ENCODE results near the gene CTNNA3. TPM values are rescaled to one million over a fixed set of nuclear protein-coding genes. Genes with fewer than 3 reads are reported as not detected.

The CTNNA3 gene
- total and polyA plus RNA-seq, 3 donors from 2014 or later: 17.8 to 19.4 (median 18.3) TPM

- no peaks in the 10 kb centered on the region for H3K27me3 ChIP-seq
- no peak overlapping the region for H3K27ac ChIP-seq
- intact Hi-C loops (cut with DNase I; ENCODE audit: low total_unique reads): no loop called here
- H3K4me1 ChIP-seq: peaks cover 7% of the 10 kb centered on the region
- H3K9me3 ChIP-seq: no peaks in the 10 kb centered on the region
- TF ChIP-seq, protein P1, sequence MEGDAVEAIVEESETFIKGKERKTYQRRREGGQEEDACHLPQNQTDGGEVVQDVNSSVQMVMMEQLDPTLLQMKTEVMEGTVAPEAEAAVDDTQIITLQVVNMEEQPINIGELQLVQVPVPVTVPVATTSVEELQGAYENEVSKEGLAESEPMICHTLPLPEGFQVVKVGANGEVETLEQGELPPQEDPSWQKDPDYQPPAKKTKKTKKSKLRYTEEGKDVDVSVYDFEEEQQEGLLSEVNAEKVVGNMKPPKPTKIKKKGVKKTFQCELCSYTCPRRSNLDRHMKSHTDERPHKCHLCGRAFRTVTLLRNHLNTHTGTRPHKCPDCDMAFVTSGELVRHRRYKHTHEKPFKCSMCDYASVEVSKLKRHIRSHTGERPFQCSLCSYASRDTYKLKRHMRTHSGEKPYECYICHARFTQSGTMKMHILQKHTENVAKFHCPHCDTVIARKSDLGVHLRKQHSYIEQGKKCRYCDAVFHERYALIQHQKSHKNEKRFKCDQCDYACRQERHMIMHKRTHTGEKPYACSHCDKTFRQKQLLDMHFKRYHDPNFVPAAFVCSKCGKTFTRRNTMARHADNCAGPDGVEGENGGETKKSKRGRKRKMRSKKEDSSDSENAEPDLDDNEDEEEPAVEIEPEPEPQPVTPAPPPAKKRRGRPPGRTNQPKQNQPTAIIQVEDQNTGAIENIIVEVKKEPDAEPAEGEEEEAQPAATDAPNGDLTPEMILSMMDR (IDR thresholded peaks at IDR 0.05): no peak
- TF ChIP-seq POLR2A (IDR thresholded peaks at IDR 0.05): no peak
- no peak overlapping the region for H3K4me3 ChIP-seq
- 49 to 71% methylated on average over 2 of the region's 2 CpGs for WGBS, 2 donors
- H3K36me3 ChIP-seq (ENCODE audit: low read depth, missing control alignments): no peaks in the 10 kb centered on the region
- DNase-seq: no peak
Observed at GRCh38 chr10:67095531-67095930, 600.5 kb downstream of the CTNNA3 start.

GRCh38 chr10:67088036-67088435 lies 608.0 kb downstream of the CTNNA3 start:
- DNase-seq: no peak
- WGBS, 2 donors: 59 to 71% methylated on average over 1 of the region's 1 CpG
- Histone ChIP-seq H3K27ac (no peak overlapping the region), H3K27me3 (no peaks in the 10 kb centered on the region), H3K4me3 (no peak overlapping the region), H3K9me3 (no peaks in the 10 kb centered on the region), H3K4me1 (no peaks in the 10 kb centered on the region), H3K36me3 (ENCODE audit: low read depth, missing control alignments) (no peaks in the 10 kb centered on the region)
- intact Hi-C loops (cut with DNase I; ENCODE audit: low total_unique reads): no loop called here
- TF ChIP-seq, protein P1 (IDR thresholded peaks at IDR 0.05): no peak
- no peak for TF ChIP-seq POLR2A (IDR thresholded peaks at IDR 0.05)

GRCh38 chr10:67087135-67087425 lies 608.9 kb downstream of the CTNNA3 start:
- Histone ChIP-seq H3K36me3 (ENCODE audit: low read depth, missing control alignments) (no peaks in the 10 kb centered on the region), H3K27me3 (no peaks in the 10 kb centered on the region), H3K27ac (no peak overlapping the region), H3K4me1 (no peaks in the 10 kb centered on the region), H3K4me3 (no peak overlapping the region), H3K9me3 (no peaks in the 10 kb centered on the region)
- DNase-seq: no peak
- intact Hi-C loops (cut with DNase I; ENCODE audit: low total_unique reads): no loop called here
- no peak for TF ChIP-seq POLR2A (IDR thresholded peaks at IDR 0.05)
- TF ChIP-seq, protein P1 (IDR thresholded peaks at IDR 0.05): no peak

GRCh38 chr10:67086327-67087134 lies 609.5 kb downstream of the CTNNA3 start:
- no peak for TF ChIP-seq POLR2A (IDR thresholded peaks at IDR 0.05)
- Histone ChIP-seq H3K9me3 (no peaks in the 10 kb centered on the region), H3K27me3 (no peaks in the 10 kb centered on the region), H3K27ac (no peak overlapping the region), H3K4me3 (no peak overlapping the region), H3K4me1 (no peaks in the 10 kb centered on the region), H3K36me3 (ENCODE audit: low read depth, missing control alignments) (no peaks in the 10 kb centered on the region)
- intact Hi-C loops (cut with DNase I; ENCODE audit: low total_unique reads): no loop called here
- 28 to 33% methylated on average over 2 of the region's 2 CpGs for WGBS, 2 donors
- DNase-seq: no peak

DNA sequence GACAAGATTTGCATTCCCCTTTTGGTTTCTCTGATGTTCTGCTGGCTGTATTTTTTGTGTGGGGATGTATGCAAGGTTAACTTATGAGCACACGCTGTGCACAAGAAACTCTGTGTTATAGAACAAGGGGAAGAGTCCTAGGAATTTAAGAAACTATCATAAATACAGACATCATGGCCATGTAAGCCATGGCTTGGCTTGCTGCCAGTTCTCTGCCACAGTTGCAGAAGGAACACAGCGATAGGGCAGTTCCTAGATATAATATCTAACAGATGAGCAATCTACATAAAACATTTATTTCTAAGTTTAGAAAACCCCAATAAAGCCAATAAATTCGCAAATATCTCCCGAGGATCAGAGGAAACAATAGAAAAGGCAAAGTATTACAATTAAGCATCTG lies 616.9 kb downstream of the CTNNA3 start:
- intact Hi-C loops (cut with DNase I; ENCODE audit: low total_unique reads): no loop called here

GRCh38 chr10:67077376-67077775 lies 618.6 kb downstream of the CTNNA3 start:
- no peaks in the 10 kb centered on the region for H3K9me3 ChIP-seq

More for the DNA sequence above, 616.9 kb downstream of the CTNNA3 start:
- H3K4me3 ChIP-seq: no peak overlapping the region
- peaks cover 6% of the 10 kb centered on the region for H3K4me1 ChIP-seq
- 56 to 57% methylated on average over 4 of the region's 4 CpGs for WGBS, 2 donors
- H3K27me3 ChIP-seq: no peaks in the 10 kb centered on the region
- peak; percentile 41 for DNase-seq
- H3K36me3 ChIP-seq (ENCODE audit: low read depth, missing control alignments): no peaks in the 10 kb centered on the region
- no peak overlapping the region for H3K27ac ChIP-seq
- H3K9me3 ChIP-seq: no peaks in the 10 kb centered on the region
- TF ChIP-seq POLR2A (IDR thresholded peaks at IDR 0.05): no peak

More at GRCh38 chr10:67077376-67077775, 618.6 kb downstream of the CTNNA3 start:
- WGBS, 2 donors: 100% methylated on average over 1 of the region's 1 CpG
- TF ChIP-seq POLR2A (IDR thresholded peaks at IDR 0.05): no peak
- TF ChIP-seq, protein P1 (IDR thresholded peaks at IDR 0.05): no peak
- H3K4me1 ChIP-seq: peaks cover 6% of the 10 kb centered on the region
- no peaks in the 10 kb centered on the region for H3K27me3 ChIP-seq
- no peak overlapping the region for H3K27ac ChIP-seq
- no peak for DNase-seq
- intact Hi-C loops (cut with DNase I; ENCODE audit: low total_unique reads): no loop called here
- no peaks in the 10 kb centered on the region for H3K36me3 ChIP-seq (ENCODE audit: low read depth, missing control alignments)
- H3K4me3 ChIP-seq: no peak overlapping the region

Measured in testis (tissue), 3 donors.